Activated CD8-positive, alpha-beta memory T cell treated with anti-CD3 and anti-CD28 coated beads, Interleukin-2, amount 50 U/mL, for 24 hours (primary cell): Measurements from ENCODE around the gene ZFP36L1.

Source experiments
- DNase-seq: peaks from one replicate; pipeline ENCODE4 v3.0.0-alpha.2; 2020; ENCODE audit errors: extremely low read depth

The ZFP36L1 gene

DNA sequence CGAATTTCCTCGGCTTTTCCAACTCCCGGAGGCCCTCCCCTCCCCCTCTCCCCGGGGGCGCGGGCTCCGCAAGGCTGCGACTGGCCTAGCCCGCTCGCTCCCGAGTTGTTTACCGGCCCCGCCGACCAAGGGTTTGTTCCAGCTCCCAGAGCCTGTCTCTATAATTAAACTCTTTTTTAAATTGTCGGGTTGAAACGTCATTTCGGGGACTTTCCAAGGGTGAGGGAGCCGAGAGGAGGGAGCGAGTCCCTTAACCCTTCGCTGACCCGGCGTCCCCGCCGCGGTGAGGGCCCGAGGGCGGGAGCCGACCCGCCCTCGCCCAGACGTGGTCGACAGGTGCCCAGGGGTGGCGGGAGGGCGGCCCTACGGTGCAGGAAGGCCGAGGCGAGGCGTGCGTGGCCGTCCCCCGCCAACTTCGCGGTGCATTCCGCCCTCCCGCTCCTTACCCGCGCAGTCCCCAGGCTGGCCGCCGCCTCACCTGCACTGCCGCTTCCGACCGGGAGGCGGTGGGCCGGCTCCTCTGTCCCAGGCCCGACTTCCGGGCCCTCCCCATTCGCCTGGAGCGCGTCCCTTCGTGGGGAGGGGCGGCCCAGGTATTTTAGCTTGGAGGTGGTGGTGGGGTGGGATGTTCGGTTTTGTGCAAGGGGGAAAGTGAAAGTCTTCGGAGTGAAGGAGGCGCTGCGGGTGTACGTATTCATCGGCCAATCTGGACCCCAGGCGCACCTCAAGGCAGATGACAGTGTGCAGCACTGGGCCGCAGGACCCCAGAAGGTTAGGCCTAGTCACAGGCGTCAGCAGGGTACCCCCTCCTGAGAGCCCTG, 2.9 kb upstream of the ZFP36L1 start:
- DNase-seq = no peak

DNA sequence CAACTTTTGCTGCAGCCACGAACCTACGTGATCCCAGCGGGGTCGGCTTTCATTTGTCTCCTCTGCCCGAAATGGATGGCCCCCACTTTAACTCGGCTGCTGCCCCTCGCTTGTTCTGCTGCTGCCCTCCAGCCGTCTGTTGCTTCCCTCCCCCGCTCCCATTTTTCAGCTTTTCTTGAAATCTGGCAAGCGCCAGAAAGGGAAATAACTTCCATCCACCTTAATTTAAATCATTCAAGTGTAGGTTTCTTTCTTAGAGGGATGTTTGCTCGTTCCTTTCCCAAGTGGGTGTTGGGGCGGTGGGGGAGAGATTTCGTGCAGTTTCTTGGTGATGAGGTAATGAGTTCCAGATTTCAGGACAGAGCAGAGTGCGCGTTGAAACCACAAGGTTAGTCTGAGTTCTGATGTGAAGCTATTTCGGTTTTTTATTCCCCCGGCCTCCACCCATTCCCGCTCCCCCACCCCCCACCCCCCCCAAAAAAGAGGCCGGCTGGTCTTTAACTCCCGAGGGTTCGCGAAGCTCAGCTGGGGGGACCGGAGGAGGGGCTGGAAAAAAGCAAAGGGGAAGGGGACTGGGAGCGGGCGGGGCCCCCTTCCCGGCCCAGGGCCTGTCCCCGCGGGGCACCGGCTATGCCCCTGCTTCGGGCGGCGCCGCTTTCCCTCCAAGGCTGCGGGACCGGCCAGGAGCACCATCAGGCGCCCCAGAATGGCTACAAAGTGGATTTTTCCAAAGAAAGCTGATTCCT, 2.2 kb upstream of the ZFP36L1 start:
- DNase-seq = no peak

DNA sequence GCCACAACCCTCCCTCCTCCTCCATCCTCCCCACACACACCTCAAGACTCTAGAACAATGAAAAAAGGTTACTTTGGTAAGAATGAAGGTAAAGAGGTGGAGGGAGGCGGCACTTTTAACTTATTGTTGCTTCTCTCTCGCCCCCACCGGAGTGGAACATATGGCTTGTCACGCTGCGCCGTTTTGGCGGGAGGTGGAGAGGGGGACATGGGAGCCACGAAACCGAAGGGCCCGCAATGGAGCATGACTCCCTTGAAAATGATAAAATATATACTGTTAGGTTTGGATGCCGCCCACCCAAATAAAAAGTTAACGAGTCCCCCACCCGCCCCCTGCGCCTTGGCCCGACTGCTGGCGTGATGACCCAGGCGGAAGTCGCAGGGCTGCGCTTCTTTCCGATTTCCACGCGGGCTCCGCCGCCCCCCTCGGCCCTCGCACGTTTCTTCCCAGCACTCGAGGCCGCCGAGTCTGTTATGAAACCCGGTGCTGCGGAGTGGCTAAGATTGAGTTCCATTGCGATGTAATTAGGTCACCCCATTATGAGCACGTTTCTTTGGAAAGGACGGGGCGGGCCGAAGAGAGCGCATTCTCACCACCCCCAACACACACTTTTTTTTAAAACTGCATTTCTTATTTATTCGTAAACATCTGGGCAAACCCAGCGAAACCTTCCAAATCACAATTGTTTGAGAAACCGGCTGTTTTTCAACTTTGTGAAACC, 1.4 kb upstream of the ZFP36L1 start:
- no peak for DNase-seq

GRCh38 chr14:68793734-68794129, 865 bp upstream of the ZFP36L1 start:
- no peak for DNase-seq

DNA sequence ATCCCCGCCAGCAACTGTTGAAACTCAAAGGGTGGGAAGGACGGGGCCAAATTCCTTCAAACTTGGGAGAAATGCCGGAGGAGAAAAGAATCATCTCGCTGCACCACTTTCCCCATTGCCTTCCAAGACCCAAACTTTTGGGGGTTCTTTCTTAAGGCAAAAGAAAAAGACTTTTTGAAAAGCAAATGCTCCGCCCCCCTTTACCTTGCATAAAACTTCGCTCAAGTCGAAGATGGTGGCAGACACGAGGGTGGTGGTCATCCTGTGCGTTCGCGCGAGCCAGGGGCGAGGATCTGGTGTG, 239 bp downstream of the ZFP36L1 start:
- no peak for DNase-seq

- DNase-seq = no peak
Measured at GRCh38 chr14:68791902-68792677, 777 bp downstream of the ZFP36L1 start.

DNA sequence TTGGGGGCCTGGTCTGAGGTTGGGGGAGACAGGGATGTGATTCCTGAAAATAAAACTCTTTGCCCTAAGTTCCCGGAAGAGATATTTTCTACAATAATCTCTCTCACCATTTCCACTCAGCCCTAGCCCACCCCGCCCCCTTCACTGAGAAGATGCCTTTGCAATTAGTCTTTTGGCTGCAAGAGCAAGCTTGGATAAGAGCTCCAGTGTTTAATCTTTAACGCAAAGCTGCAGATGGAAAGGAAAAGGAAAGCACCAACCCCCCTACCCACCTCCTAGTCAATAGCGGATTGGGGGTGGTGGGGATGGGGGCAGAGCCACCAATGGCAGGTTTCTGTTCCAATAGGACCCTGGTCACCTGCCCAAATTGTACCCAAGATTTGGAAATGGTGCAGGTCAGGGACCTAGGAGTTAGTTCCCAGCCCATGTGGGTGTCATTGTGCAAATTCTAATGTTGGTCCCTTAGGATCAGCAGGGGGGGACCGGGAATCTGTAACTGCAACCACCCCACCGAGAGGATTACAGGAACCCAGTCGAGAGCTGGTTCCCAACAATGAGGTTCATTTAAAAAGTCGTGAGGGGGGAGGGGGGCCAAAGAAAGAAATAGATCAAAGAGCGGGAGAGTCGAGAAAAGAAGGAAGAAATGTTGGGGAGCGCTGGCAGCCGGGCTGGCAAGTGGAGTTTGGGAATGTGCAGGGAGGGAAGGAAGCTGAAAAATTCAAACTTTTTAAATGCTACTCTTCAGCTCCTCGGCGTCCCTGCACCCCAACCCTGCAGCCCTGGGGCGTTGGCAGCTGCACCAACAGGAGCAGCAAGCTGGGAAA, 1.6 kb downstream of the ZFP36L1 start:
- no peak for DNase-seq

DNA sequence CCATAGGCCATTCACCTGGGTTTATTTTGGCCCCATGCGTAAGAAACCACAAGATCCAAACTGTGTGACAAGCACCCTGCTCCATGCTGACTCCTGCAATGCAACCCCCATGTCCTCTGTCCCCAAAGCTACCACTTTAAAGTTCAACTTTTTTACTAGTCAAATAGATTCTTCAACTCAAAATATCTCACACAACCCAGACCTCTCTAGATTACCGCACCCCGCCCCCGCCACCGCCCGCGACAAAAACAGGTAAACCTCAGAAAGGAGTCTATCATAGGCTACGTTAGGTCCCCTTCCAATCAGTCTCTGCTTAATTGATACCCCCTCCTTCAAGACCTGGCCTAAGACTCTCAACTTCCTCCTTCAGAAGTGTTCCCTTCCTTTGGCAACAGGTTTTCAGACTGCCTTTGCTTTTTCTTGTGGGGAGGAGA, 2.2 kb downstream of the ZFP36L1 start:
- no peak for DNase-seq

- DNase-seq = no peak
Measured at GRCh38 chr14:68789821-68790643, 2.8 kb downstream of the ZFP36L1 start.

GRCh38 chr14:68788996-68789820, 3.7 kb downstream of the ZFP36L1 start:
- no peak for DNase-seq

DNA sequence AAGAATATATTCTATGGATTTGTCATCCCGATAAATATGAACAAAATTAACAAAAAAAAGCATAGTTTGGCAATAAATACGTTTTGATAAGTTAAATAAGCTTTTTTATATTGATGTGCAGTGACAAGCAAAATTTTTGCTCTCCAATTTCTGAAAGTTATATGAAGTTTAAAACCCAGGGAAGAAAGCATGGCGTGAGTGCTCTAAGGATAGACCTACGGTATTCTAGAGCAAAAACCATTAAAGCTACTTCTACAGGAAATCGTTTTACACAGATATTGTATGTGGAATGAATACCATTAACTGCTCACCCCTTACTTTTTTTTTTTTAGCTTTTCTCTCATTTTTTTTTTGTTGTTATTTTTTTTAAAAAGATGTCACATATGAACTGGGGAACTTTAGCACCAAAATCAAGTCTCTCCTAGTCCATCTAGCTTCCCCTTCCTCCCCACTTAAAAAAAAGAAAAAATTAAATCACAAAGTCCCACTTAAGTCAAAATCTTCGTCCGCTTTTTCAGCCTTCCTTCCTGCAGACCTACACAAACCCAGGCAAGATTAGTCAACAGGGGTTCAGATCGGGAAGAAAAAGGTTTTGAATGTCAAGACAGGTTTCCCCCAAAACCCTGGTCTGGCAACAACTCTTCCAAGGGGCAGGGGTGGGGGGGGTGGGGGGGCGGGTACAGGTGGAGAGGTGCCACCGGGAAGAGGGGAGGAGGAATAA, 4.4 kb downstream of the ZFP36L1 start:
- DNase-seq = no peak

GRCh38 chr14:68787092-68787992, 5.5 kb downstream of the ZFP36L1 start:
- DNase-seq = no peak

DNA sequence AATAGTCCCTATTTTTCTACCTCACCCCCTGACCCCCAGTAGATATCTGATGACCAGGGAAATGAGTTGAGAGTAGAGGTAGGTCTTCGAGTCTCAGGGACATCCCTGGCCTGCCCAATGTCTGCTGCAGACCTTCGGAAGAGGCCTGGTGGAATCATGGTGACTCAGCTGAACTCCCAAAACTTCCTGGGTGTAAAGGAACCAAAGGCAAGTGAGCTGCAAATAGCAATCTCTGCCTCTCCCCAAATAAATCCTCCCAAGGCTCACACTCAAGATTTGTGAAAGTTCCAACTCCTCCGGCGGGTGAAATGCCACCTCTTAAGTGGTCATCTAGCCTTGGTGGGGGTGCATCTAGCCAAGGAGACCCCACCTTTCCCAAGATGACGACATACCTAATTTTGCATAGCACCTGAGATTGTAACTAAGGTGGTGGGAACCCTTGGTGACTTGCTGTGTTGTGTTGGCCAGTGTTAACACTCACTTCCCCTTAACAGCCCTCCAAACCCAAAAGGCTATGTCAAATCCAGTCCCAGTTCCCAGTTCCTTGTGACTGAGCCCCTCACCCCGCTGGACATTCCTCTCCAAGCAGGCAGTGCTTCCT, 6.3 kb downstream of the ZFP36L1 start:
- no peak for DNase-seq

DNA sequence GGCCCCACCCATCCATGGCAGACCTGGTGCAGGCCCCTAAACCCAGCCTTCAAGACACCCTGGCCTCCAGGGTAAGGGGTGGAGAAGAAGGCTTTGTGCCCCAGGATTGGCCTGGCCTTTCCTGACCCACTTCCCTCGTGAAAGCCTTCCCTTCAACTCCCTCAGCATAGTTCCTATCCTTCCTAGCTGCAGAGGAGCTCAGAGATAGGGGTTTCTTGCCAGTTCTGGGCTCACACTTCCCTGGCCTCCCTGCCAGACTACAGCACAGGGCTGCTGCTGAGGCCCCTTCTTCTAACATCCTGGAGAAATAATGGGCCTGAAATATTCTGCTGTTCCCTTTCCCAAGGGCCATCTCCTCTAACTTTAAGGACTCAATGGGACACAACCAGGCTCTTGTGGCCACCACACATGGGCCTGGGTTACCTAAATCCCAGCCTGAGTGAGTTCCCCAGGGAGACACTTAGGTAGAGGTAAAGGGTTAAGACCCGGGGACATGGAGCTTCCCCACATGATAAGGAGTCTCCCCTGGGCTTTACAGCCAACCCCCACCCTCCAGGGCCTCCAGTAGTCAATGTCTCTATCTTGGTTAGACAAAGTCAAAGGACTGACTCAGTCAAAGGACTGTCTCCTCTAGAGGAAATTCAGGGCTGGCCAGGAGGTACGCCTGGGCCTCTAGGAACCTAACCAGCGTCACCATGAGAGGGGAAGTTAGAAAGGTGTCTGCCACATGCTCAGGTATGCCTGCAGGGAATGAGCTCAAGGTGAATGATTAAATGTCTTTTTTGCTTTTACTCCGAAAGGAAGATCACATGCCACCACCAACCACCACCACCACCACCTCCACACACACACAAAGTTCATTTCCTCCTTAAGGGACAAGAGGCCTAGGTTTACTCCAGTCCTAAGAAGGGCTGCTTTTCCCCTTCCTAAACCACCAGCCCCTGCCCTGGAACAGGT, 7.1 kb downstream of the ZFP36L1 start:
- DNase-seq = no peak

- no peak for DNase-seq
Measured at GRCh38 chr14:68784978-68785533, 7.8 kb downstream of the ZFP36L1 start.
